ENCODE measurements around the gene LHX2. TPM values are rescaled to one million over a fixed set of nuclear protein-coding genes. Genes with fewer than 3 reads are reported as not detected.

The LHX2 gene
- total and polyA plus RNA-seq, 9 of the 15 experiments (the other 6 are each of a cell fraction or from before 2014, with no cell fraction given) = 0.07 TPM; not detected in 8

- no peak for TF ChIP-seq ZNF449 (CRISPR knock-in tag; IDR thresholded peaks at IDR 0.05)
- no peak for TF ChIP-seq BCL6 (CRISPR knock-in tag; IDR thresholded peaks at IDR 0.05)
- TF ChIP-seq RB1 (IDR thresholded peaks at IDR 0.05; ENCODE audit: low read depth) = no peak
- no peak for TF ChIP-seq ELF4 (CRISPR knock-in tag; IDR thresholded peaks at IDR 0.05)
Measured at GRCh38 chr9:124024107-124024506, 12.5 kb downstream of the LHX2 start (continued).

- WGBS (ENCODE audit: insufficient coverage, low coverage, missing lambda C conversion rate) = 2% methylated on average over 12 of the region's 12 CpGs
- 0 out of 2 replicates have a peak, but pooled peaks cover 9% of the 10 kb centered on the region for H4K20me1 ChIP-seq (replicated peaks; ENCODE audit: control insufficient read depth, insufficient read depth, low read length)
- H3K27me3 ChIP-seq (ENCODE audit: control insufficient read depth in 2 of 2, insufficient read depth in 2 of 2, low read length in 2 of 2) = peaks cover 34 to 56% of the 10 kb centered on the region in 2 experiments
- H3K27ac ChIP-seq (ENCODE audit: extremely low read depth, low read depth, low read length) = no peak overlapping the region
- H3K4me2 ChIP-seq (ENCODE audit: insufficient read depth, low read length) = no peak overlapping the region
- no peaks in the 10 kb centered on the region for H3K9me1 ChIP-seq (ENCODE audit: control insufficient read depth, insufficient read depth, low read length)
- intact Hi-C loops (cut with micrococcal nuclease) (no loop called here), in situ Hi-C loops (cut with MboI) (loop anchor here (10.0 kb wide), 1 partner anchor 625 kb away; no protein-coding TSS in a partner anchor)
- TF ChIP-seq SPI1 (IDR thresholded peaks at IDR 0.05; ENCODE audit: borderline replicate concordance, low read depth, low read length) (peak; percentile 37; the same call in 1 of the 2 replicates), CUX1 (CRISPR knock-in tag; IDR thresholded peaks at IDR 0.05) (no peak), PHTF2 (CRISPR knock-in tag; IDR thresholded peaks at IDR 0.05) (no peak)
- BruUV-seq (replicated peaks) = no TSS peak
- ATAC-seq (no peak), DNase-seq (ENCODE audit: extremely low read depth in 1 of 4, low spot score in 3 of 4) (no peak), FAIRE-seq (no peak)
- CTCF ChIA-PET (ENCODE audit: low intra/inter-chr PET ratio) = no interaction called here
- POLR2A ChIA-PET = interaction anchor here (0.7 kb wide), 1 partner anchor 600 kb away, joined by 3 read pairs; no protein-coding TSS in a partner anchor
- H3K4me1 ChIP-seq (replicated peaks in 1 of 2; ENCODE audit: control insufficient read depth in 2 of 2, insufficient read depth in 2 of 2, low read length in 2 of 2) = peaks cover 0 to 7% of the 10 kb centered on the region in 2 experiments; a peak in 2 of 5 replicates
- H3K4me3 ChIP-seq = no peak overlapping the region
- no peaks in the 10 kb centered on the region for H3K36me3 ChIP-seq (ENCODE audit: control insufficient read depth, insufficient read depth, low read length)
- no peaks in the 10 kb centered on the region for H3K9me3 ChIP-seq (replicated peaks; ENCODE audit: control insufficient read depth, insufficient read depth, low read depth, low read length)
- no peak overlapping the region for H3K9ac ChIP-seq (ENCODE audit: insufficient read depth in 1 of 2, low read depth in 2 of 2, low read length in 2 of 2)
- H3K79me2 ChIP-seq (ENCODE audit: control insufficient read depth, insufficient read depth, low read length) = no peaks in the 10 kb centered on the region
- no peak overlapping the region for H2AFZ ChIP-seq (ENCODE audit: low read depth, low read length)
Measured at GRCh38 chr9:124029617-124030016, 18.0 kb downstream of the LHX2 start.
